Adipose tissue (tissue), 3 donors: ENCODE results near the gene RASA2. TPM values are rescaled to one million over a fixed set of nuclear protein-coding genes. Genes with fewer than 3 reads are reported as not detected.
A peak's percentile ranks its signal among the peaks of the same experiment; 100 is the strongest.

ENCODE experiments used
- H3K27ac ChIP-seq: one replicate; pipeline ENCODE4 v1.5.1; 2013; ENCODE audit warnings: low read depth, low read length
- WGBS, 3 donors: extraction: QIAGEN DNeasy Blood & Tissue Kit; methylation state at CpG; one replicate each; pipeline ENCODE4 v1.1.7; 2013; 5-methylcytosine and 5-hydroxymethylcytosine counted together
- polyA plus RNA-seq, 3 donors: library from polyadenylated mRNA; stranded (reverse); fragments of 200-250 nt; gene quantifications; one replicate each; pipeline ENCODE4 v1.2.3, GENCODE V29; 2013
- donor health status: healthy with polysubstance abuse.
- donor health status: Bipolar disorder and iron deficiency.
- donor health status: healthy.

The RASA2 gene
- 1 to 10 TPM; 2.4 to 6.0 (median 4.1) TPM for polyA plus RNA-seq

GRCh38 chr3:141486746-141487520, at the start of gene RASA2:
Gene RASA2, plus strand, starts transcription at chr3:141487027. Its CDS starts 57 bp downstream, at chr3:141487084.
- WGBS, 3 donors: 1% methylated on average over 57 to 96 of the region's 96 CpGs
- H3K27ac ChIP-seq: peak within 1 kb of the TSS; percentile 86

- WGBS, 3 donors: 80 to 86% (median 86%) methylated on average over 3 of the region's 3 CpGs
- no peak overlapping the region for H3K27ac ChIP-seq
Observed at GRCh38 chr3:141439589-141439988, 47.2 kb upstream of the RASA2 start.

GRCh38 chr3:141440942-141441341, 45.9 kb upstream of the RASA2 start:
- 98 to 100% (median 98%) methylated on average over 3 of the region's 3 CpGs for WGBS, 3 donors
- H3K27ac ChIP-seq: no peak overlapping the region

GRCh38 chr3:141441381-141442364, 45.2 kb upstream of the RASA2 start:
- WGBS, 3 donors: 65 to 80% (median 67%) methylated on average over 10 of the region's 10 CpGs
- no peak overlapping the region for H3K27ac ChIP-seq

- WGBS, 3 donors: 62 to 76% (median 65%) methylated on average over 10 of the region's 10 CpGs
- no peak overlapping the region for H3K27ac ChIP-seq
Observed at GRCh38 chr3:141442446-141442845, 44.4 kb upstream of the RASA2 start.

- 83 to 87% (median 85%) methylated on average over 15 of the region's 15 CpGs for WGBS, 3 donors
- no peak overlapping the region for H3K27ac ChIP-seq
Observed at GRCh38 chr3:141442914-141443313, 43.9 kb upstream of the RASA2 start.

GRCh38 chr3:141444586-141445285, 42.1 kb upstream of the RASA2 start:
- WGBS, 3 donors: 73 to 93% (median 78%) methylated on average over 14 of the region's 14 CpGs
- no peak overlapping the region for H3K27ac ChIP-seq

GRCh38 chr3:141445990-141446389, 40.8 kb upstream of the RASA2 start:
- 97 to 98% (median 98%) methylated on average over 1 of the region's 1 CpG for WGBS, 3 donors
- no peak overlapping the region for H3K27ac ChIP-seq

GRCh38 chr3:141446737-141447136, 40.1 kb upstream of the RASA2 start:
- no peak overlapping the region for H3K27ac ChIP-seq

GRCh38 chr3:141447383-141447782, 39.4 kb upstream of the RASA2 start:
- no peak overlapping the region for H3K27ac ChIP-seq
- 90 to 95% (median 92%) methylated on average over 6 of the region's 6 CpGs for WGBS, 3 donors

- 74 to 77% (median 75%) methylated on average over 6 of the region's 6 CpGs for WGBS, 3 donors
- H3K27ac ChIP-seq: no peak overlapping the region
Observed at GRCh38 chr3:141448606-141449220, 38.1 kb upstream of the RASA2 start.

- H3K27ac ChIP-seq: no peak overlapping the region
- WGBS, 3 donors: 71 to 81% (median 75%) methylated on average over 6 of the region's 6 CpGs
Observed at GRCh38 chr3:141449424-141449823, 37.4 kb upstream of the RASA2 start.

GRCh38 chr3:141450727-141451375, 36.0 kb upstream of the RASA2 start:
- WGBS, 3 donors: 67 to 86% (median 79%) methylated on average over 8 of the region's 8 CpGs
- H3K27ac ChIP-seq: no peak overlapping the region

GRCh38 chr3:141452045-141452444, 34.8 kb upstream of the RASA2 start:
- no peak overlapping the region for H3K27ac ChIP-seq

GRCh38 chr3:141452773-141453172, 34.1 kb upstream of the RASA2 start:
- no peak overlapping the region for H3K27ac ChIP-seq
- 75 to 89% (median 89%) methylated on average over 1 of the region's 1 CpG for WGBS, 3 donors

GRCh38 chr3:141454054-141454453, 32.8 kb upstream of the RASA2 start:
- no peak overlapping the region for H3K27ac ChIP-seq
- 65 to 83% (median 74%) methylated on average over 3 of the region's 3 CpGs for WGBS, 3 donors

GRCh38 chr3:141454906-141455602, 31.8 kb upstream of the RASA2 start:
- no peak overlapping the region for H3K27ac ChIP-seq
- WGBS, 3 donors: 52 to 69% (median 66%) methylated on average over 20 of the region's 20 CpGs
